ENCODE results near the gene GPR37. TPM values are rescaled to one million over a fixed set of nuclear protein-coding genes. Genes with fewer than 3 reads are reported as not detected.

Gene GPR37
- polyA plus RNA-seq, 2 of the 4 experiments (the other 2 are of a cell fraction) = 0.35 to 0.61 TPM

GRCh38 chr7:124785994-124786393, 20.4 kb upstream of the GPR37 start:
- Histone ChIP-seq H3K27ac (no peak overlapping the region), H3K4me3 (no peak overlapping the region), H3K4me1 (no peaks in the 10 kb centered on the region), H3K9me3 (no peaks in the 10 kb centered on the region), H3K4me2 (no peak overlapping the region)
- 63% methylated on average over 6 of the region's 6 CpGs for WGBS (ENCODE audit: missing lambda C conversion rate)
- ATAC-seq = no peak
- no peak for FAIRE-seq
- CTCF ChIA-PET = interaction anchor here (0.9 to 3.3 kb wide), 8 partner anchors 10 to 988 kb away, joined by 3 to 21 read pairs (median 4); no protein-coding TSS in a partner anchor
- no peak for DNase-seq (ENCODE audit: low read depth in 1 of 2, low spot score in 1 of 2)
- POLR2A ChIA-PET = no interaction called here
- no peak for TF ChIP-seq GATA3 (IDR thresholded peaks at IDR 0.05; ENCODE audit: borderline replicate concordance)
- TF ChIP-seq FOSB (CRISPR knock-in tag; IDR thresholded peaks at IDR 0.05) = no peak
- TF ChIP-seq CEBPB (IDR thresholded peaks at IDR 0.05) = no peak
- TF ChIP-seq NFE2L2 (conservative IDR thresholded peaks at IDR 0.05; ENCODE audit: low read length) = no peak
- no peak for TF ChIP-seq KDM5A (IDR thresholded peaks at IDR 0.05)
- no peak for TF ChIP-seq ZSCAN20 (CRISPR knock-in tag; IDR thresholded peaks at IDR 0.05)
- no peak for TF ChIP-seq CHD4 (IDR thresholded peaks at IDR 0.05; ENCODE audit: borderline replicate concordance)
- no peak for TF ChIP-seq TP53 (CRISPR knock-in tag; IDR thresholded peaks at IDR 0.05)
- no peak for TF ChIP-seq ZC3H11A (IDR thresholded peaks at IDR 0.05)
- TF ChIP-seq MAZ (IDR thresholded peaks at IDR 0.05; ENCODE audit: borderline replicate concordance, low read depth, low read length) = no peak
- TF ChIP-seq, protein P1, sequence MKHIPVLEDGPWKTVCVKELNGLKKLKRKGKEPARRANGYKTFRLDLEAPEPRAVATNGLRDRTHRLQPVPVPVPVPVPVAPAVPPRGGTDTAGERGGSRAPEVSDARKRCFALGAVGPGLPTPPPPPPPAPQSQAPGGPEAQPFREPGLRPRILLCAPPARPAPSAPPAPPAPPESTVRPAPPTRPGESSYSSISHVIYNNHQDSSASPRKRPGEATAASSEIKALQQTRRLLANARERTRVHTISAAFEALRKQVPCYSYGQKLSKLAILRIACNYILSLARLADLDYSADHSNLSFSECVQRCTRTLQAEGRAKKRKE (CRISPR knock-in tag; IDR thresholded peaks at IDR 0.05; ENCODE audit: low read depth) = no peak

- ChIA-PET POLR2A (no interaction called here), CTCF (interaction anchor here (0.7 to 3.3 kb wide), 22 partner anchors 9 to 987 kb away, joined by 3 to 21 read pairs (median 4); partner anchors contain the start of gene GPR37)
- Histone ChIP-seq H3K4me2 (no peak overlapping the region), H3K4me3 (no peak overlapping the region), H3K27ac (no peak overlapping the region), H3K4me1 (no peaks in the 10 kb centered on the region), H3K9me3 (no peaks in the 10 kb centered on the region)
- 34% methylated on average over 9 of the region's 9 CpGs for WGBS (ENCODE audit: missing lambda C conversion rate)
- FAIRE-seq = peak; percentile 54
- ATAC-seq = peak; percentile 77 to 93; a peak in 4 of 6 replicates
- TF ChIP-seq SMC3 (IDR thresholded peaks at IDR 0.05) = peak; percentile 88
- TF ChIP-seq HOXA7 (CRISPR knock-in tag; IDR thresholded peaks at IDR 0.05) = no peak
- peak; percentile 88 to 92 for TF ChIP-seq RAD21 (conservative IDR thresholded peaks at IDR 0.05 in 1 of 2, IDR thresholded peaks at IDR 0.05 in 1 of 2)
- peak; percentile 81 for TF ChIP-seq CTCF (IDR thresholded peaks at IDR 0.05)
- no peak for TF ChIP-seq FOSL2 (IDR thresholded peaks at IDR 0.05)
- no peak for TF ChIP-seq FOSL2 (CRISPR knock-in tag; IDR thresholded peaks at IDR 0.05)
- TF ChIP-seq EHMT2 (IDR thresholded peaks at IDR 0.05; ENCODE audit: low read depth) = no peak
- TF ChIP-seq BHLHE40 (IDR thresholded peaks at IDR 0.05; ENCODE audit: low read depth, low read length) = no peak
- DNase-seq (ENCODE audit: low read depth in 1 of 2, low spot score in 1 of 2) = peak; percentile 21 to 62
Observed at GRCh38 chr7:124784879-124785818, 19.6 kb upstream of the GPR37 start.

DNA sequence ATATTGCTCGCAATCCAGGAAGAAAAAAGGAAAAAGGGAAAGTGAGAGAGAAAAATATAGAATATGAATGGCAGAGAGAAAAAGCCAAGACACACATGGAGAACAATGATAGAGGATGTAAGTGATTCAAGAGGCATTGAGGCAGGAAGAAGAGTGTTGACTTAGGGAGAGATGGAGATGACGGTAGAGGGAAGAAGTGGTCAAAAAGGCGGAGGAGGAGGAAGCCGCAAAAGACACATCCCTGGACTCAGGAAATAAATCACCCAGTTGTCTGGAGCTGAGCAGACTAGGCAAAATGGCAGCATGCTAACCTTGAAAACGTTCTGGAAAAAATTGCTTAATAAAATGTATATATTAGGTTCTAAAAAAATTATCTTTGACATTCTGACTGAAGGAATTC, 17.7 kb upstream of the GPR37 start:
- Histone ChIP-seq H3K4me2 (no peak overlapping the region), H3K27ac (no peak overlapping the region), H3K4me1 (no peaks in the 10 kb centered on the region), H3K4me3 (no peak overlapping the region), H3K9me3 (no peaks in the 10 kb centered on the region)
- CTCF ChIA-PET = no interaction called here
- POLR2A ChIA-PET = no interaction called here
- no peak for DNase-seq (ENCODE audit: low read depth in 1 of 2, low spot score in 1 of 2)
- ATAC-seq = no peak
- FAIRE-seq = no peak
- 73% methylated on average over 5 of the region's 5 CpGs for WGBS (ENCODE audit: missing lambda C conversion rate)
- TF ChIP-seq TFCP2L1 (CRISPR knock-in tag; IDR thresholded peaks at IDR 0.05) = no peak
- TF ChIP-seq CBX8 (IDR thresholded peaks at IDR 0.05) = no peak
- no peak for TF ChIP-seq HEYL (CRISPR knock-in tag; IDR thresholded peaks at IDR 0.05)
- no peak for TF ChIP-seq JUN (IDR thresholded peaks at IDR 0.05)
- TF ChIP-seq, protein P2, sequence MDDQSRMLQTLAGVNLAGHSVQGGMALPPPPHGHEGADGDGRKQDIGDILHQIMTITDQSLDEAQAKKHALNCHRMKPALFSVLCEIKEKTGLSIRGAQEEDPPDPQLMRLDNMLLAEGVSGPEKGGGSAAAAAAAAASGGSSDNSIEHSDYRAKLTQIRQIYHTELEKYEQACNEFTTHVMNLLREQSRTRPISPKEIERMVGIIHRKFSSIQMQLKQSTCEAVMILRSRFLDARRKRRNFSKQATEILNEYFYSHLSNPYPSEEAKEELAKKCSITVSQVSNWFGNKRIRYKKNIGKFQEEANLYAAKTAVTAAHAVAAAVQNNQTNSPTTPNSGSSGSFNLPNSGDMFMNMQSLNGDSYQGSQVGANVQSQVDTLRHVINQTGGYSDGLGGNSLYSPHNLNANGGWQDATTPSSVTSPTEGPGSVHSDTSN (IDR thresholded peaks at IDR 0.05) = no peak
- TF ChIP-seq JUNB (IDR thresholded peaks at IDR 0.05) = no peak
- TF ChIP-seq CTCF (IDR thresholded peaks at IDR 0.05) = no peak
- no peak for TF ChIP-seq NR3C1 (IDR thresholded peaks at IDR 0.05)
- TF ChIP-seq E2F6 (IDR thresholded peaks at IDR 0.05; ENCODE audit: borderline replicate concordance, low read depth) = no peak
- TF ChIP-seq CEBPB (IDR thresholded peaks at IDR 0.05) = no peak
- TF ChIP-seq MAZ (IDR thresholded peaks at IDR 0.05; ENCODE audit: borderline replicate concordance, low read depth, low read length) = no peak
- no peak for TF ChIP-seq ZNF302 (CRISPR knock-in tag; IDR thresholded peaks at IDR 0.05)
